HG02885 (cell line): ENCODE data around the gene SSH2.
"Not testable (repeated sequence)": the region's sequence is repeated elsewhere in the genome, so short reads cannot be mapped to it uniquely, and the experiment has no call there.

Experiments used
- ATAC-seq: cut with Tn5 transposase; IDR thresholded peaks from one replicate; pipeline ENCODE4 v1.9.1; 2021; ENCODE audit warnings: mild to moderate bottlenecking; ENCODE audit not compliant: unreplicated experiment, poor library complexity

SSH2 gene

GRCh38 chr17:29883497-29883896 lies 46.5 kb downstream of the SSH2 start:
- no peak for ATAC-seq

- ATAC-seq = no peak
Observed at GRCh38 chr17:29881256-29881655, 48.8 kb downstream of the SSH2 start.

GRCh38 chr17:29880031-29880430 lies 50.0 kb downstream of the SSH2 start:
- ATAC-seq = no peak

GRCh38 chr17:29874931-29875596 lies 55.0 kb downstream of the SSH2 start:
- no peak for ATAC-seq

- ATAC-seq = not testable (repeated sequence)
Observed at GRCh38 chr17:29874358-29874757, 55.7 kb downstream of the SSH2 start.

GRCh38 chr17:29873476-29873875 lies 56.6 kb downstream of the SSH2 start:
- no peak for ATAC-seq

- no peak for ATAC-seq
Observed at GRCh38 chr17:29870836-29871465, 59.1 kb downstream of the SSH2 start.

- ATAC-seq = no peak
Observed at GRCh38 chr17:29867643-29868181, 62.3 kb downstream of the SSH2 start.

GRCh38 chr17:29866746-29867404 lies 63.2 kb downstream of the SSH2 start:
- ATAC-seq = no peak

- ATAC-seq = no peak
Observed at GRCh38 chr17:29864615-29865014, 65.4 kb downstream of the SSH2 start.

GRCh38 chr17:29864123-29864522 lies 65.9 kb downstream of the SSH2 start:
- not testable (repeated sequence) for ATAC-seq

GRCh38 chr17:29862951-29863350 lies 67.1 kb downstream of the SSH2 start:
- ATAC-seq = no peak

- no peak for ATAC-seq
Observed at GRCh38 chr17:29862127-29862526, 67.9 kb downstream of the SSH2 start.

- not testable (repeated sequence) for ATAC-seq
Observed at GRCh38 chr17:29859445-29859844, 70.6 kb downstream of the SSH2 start.

GRCh38 chr17:29857823-29858222 lies 72.2 kb downstream of the SSH2 start:
- ATAC-seq = no peak

GRCh38 chr17:29857105-29857504 lies 72.9 kb downstream of the SSH2 start:
- not testable (repeated sequence) for ATAC-seq

GRCh38 chr17:29855686-29856085 lies 74.3 kb downstream of the SSH2 start:
- ATAC-seq = no peak

- no peak for ATAC-seq
Observed at GRCh38 chr17:29848737-29849136, 81.3 kb downstream of the SSH2 start.

- ATAC-seq = no peak
Observed at GRCh38 chr17:29847527-29848400, 82.3 kb downstream of the SSH2 start.

- ATAC-seq = no peak
Observed at GRCh38 chr17:29847118-29847517, 82.9 kb downstream of the SSH2 start.
